ENCODE measurements around the gene ATP4A. TPM values are rescaled to one million over a fixed set of nuclear protein-coding genes. Genes with fewer than 3 reads are reported as not detected.
"Not testable (repeated sequence)": the region's sequence is repeated elsewhere in the genome, so short reads cannot be mapped to it uniquely, and the experiment has no call there.

Gene ATP4A
- polyA plus RNA-seq, 1 donor from 2014 or later = not detected

- Histone ChIP-seq H3K9ac (ENCODE audit: low read length) (no peak overlapping the region), H3F3A (ENCODE audit: insufficient read depth, low read length, poor library complexity, severe bottlenecking) (no peaks in the 10 kb centered on the region), H3K9me2 (ENCODE audit: insufficient read depth, low read length) (no peaks in the 10 kb centered on the region), H4K20me1 (ENCODE audit: insufficient read depth) (no peaks in the 10 kb centered on the region), H3K9me3 (ENCODE audit: low read length) (no peaks in the 10 kb centered on the region), H3K4me2 (ENCODE audit: low read length) (no peak overlapping the region), H2AFZ (ENCODE audit: low read depth, low read length) (no peak overlapping the region), H3K36me3 (ENCODE audit: insufficient read depth, low read length) (no peaks in the 10 kb centered on the region), H3K27me3 (ENCODE audit: insufficient read depth, low read depth, low read length) (no peaks in the 10 kb centered on the region), H3K27ac (ENCODE audit: low read length) (no peak overlapping the region), H3K79me2 (replicated peaks; ENCODE audit: insufficient read depth, low read length) (no peaks in the 10 kb centered on the region), H3K4me3 (ENCODE audit: low read length) (no peak overlapping the region)
- TF ChIP-seq POLR2AphosphoS5 (IDR thresholded peaks at IDR 0.05) (no peak), EZH2 (IDR thresholded peaks at IDR 0.05; ENCODE audit: borderline replicate concordance, insufficient read depth, low read length, poor library complexity, severe bottlenecking) (no peak), EP300 (conservative IDR thresholded peaks at IDR 0.05; ENCODE audit: poor library complexity, severe bottlenecking) (no peak), TAF1 (IDR thresholded peaks at IDR 0.05; ENCODE audit: low read depth) (no peak), RAD21 (conservative IDR thresholded peaks at IDR 0.05) (no peak), MXI1 (conservative IDR thresholded peaks at IDR 0.05; ENCODE audit: poor library complexity, severe bottlenecking) (no peak), SMC3 (conservative IDR thresholded peaks at IDR 0.05; ENCODE audit: poor library complexity) (no peak)
- TF ChIP-seq, protein P1, sequence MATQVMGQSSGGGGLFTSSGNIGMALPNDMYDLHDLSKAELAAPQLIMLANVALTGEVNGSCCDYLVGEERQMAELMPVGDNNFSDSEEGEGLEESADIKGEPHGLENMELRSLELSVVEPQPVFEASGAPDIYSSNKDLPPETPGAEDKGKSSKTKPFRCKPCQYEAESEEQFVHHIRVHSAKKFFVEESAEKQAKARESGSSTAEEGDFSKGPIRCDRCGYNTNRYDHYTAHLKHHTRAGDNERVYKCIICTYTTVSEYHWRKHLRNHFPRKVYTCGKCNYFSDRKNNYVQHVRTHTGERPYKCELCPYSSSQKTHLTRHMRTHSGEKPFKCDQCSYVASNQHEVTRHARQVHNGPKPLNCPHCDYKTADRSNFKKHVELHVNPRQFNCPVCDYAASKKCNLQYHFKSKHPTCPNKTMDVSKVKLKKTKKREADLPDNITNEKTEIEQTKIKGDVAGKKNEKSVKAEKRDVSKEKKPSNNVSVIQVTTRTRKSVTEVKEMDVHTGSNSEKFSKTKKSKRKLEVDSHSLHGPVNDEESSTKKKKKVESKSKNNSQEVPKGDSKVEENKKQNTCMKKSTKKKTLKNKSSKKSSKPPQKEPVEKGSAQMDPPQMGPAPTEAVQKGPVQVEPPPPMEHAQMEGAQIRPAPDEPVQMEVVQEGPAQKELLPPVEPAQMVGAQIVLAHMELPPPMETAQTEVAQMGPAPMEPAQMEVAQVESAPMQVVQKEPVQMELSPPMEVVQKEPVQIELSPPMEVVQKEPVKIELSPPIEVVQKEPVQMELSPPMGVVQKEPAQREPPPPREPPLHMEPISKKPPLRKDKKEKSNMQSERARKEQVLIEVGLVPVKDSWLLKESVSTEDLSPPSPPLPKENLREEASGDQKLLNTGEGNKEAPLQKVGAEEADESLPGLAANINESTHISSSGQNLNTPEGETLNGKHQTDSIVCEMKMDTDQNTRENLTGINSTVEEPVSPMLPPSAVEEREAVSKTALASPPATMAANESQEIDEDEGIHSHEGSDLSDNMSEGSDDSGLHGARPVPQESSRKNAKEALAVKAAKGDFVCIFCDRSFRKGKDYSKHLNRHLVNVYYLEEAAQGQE (IDR thresholded peaks at IDR 0.05; ENCODE audit: borderline replicate concordance) = no peak
- TF ChIP-seq, protein P2, sequence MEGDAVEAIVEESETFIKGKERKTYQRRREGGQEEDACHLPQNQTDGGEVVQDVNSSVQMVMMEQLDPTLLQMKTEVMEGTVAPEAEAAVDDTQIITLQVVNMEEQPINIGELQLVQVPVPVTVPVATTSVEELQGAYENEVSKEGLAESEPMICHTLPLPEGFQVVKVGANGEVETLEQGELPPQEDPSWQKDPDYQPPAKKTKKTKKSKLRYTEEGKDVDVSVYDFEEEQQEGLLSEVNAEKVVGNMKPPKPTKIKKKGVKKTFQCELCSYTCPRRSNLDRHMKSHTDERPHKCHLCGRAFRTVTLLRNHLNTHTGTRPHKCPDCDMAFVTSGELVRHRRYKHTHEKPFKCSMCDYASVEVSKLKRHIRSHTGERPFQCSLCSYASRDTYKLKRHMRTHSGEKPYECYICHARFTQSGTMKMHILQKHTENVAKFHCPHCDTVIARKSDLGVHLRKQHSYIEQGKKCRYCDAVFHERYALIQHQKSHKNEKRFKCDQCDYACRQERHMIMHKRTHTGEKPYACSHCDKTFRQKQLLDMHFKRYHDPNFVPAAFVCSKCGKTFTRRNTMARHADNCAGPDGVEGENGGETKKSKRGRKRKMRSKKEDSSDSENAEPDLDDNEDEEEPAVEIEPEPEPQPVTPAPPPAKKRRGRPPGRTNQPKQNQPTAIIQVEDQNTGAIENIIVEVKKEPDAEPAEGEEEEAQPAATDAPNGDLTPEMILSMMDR (IDR thresholded peaks at IDR 0.05; ENCODE audit: poor library complexity, severe bottlenecking) = no peak
Observed at GRCh38 chr19:35608251-35608650, 44.8 kb upstream of the ATP4A start.

DNA sequence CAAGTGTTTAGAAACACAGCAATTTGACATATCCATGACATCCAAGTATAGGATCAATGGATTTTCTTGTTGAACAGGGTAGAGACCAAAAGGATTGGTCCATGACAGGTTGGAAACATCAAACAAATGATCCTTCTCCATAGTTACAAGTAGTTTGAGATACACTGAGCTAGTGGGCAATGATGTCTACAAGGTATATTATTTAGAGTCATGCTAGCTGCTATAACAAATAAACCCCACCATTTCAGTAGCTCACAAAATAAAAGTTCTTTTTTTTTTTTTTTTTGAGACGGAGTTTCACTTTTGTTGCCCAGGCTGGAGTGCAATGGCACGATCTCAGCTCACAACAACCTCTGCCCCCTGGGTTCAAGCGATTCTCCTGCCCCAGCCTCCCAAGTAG is 44.2 kb upstream of the ATP4A start:
- no peak overlapping the region for H3K4me3 ChIP-seq (ENCODE audit: low read length)
- no peaks in the 10 kb centered on the region for H3K36me3 ChIP-seq (ENCODE audit: insufficient read depth, low read length)
- no peaks in the 10 kb centered on the region for H3K79me2 ChIP-seq (replicated peaks; ENCODE audit: insufficient read depth, low read length)
- no peak overlapping the region for H3K4me2 ChIP-seq (ENCODE audit: low read length)
- no peaks in the 10 kb centered on the region for H3K27me3 ChIP-seq (ENCODE audit: insufficient read depth, low read depth, low read length)
- no peaks in the 10 kb centered on the region for H3K9me2 ChIP-seq (ENCODE audit: insufficient read depth, low read length)
- no peaks in the 10 kb centered on the region for H4K20me1 ChIP-seq (ENCODE audit: insufficient read depth)
- TF ChIP-seq RAD21 (conservative IDR thresholded peaks at IDR 0.05) = no peak
- TF ChIP-seq, protein P2 (IDR thresholded peaks at IDR 0.05; ENCODE audit: poor library complexity, severe bottlenecking) = no peak
- TF ChIP-seq, protein P1 (IDR thresholded peaks at IDR 0.05; ENCODE audit: borderline replicate concordance) = no peak
- no peak for TF ChIP-seq EZH2 (IDR thresholded peaks at IDR 0.05; ENCODE audit: borderline replicate concordance, insufficient read depth, low read length, poor library complexity, severe bottlenecking)
- no peak for TF ChIP-seq POLR2AphosphoS5 (IDR thresholded peaks at IDR 0.05)
- TF ChIP-seq EP300 (conservative IDR thresholded peaks at IDR 0.05; ENCODE audit: poor library complexity, severe bottlenecking) = no peak
- TF ChIP-seq TAF1 (IDR thresholded peaks at IDR 0.05; ENCODE audit: low read depth) = no peak
- TF ChIP-seq SMC3 (conservative IDR thresholded peaks at IDR 0.05; ENCODE audit: poor library complexity) = no peak
- TF ChIP-seq MXI1 (conservative IDR thresholded peaks at IDR 0.05; ENCODE audit: poor library complexity, severe bottlenecking) = no peak
- H3K9ac ChIP-seq (ENCODE audit: low read length) = no peak overlapping the region
- no peak overlapping the region for H3K27ac ChIP-seq (ENCODE audit: low read length)
- H3F3A ChIP-seq (ENCODE audit: insufficient read depth, low read length, poor library complexity, severe bottlenecking) = no peaks in the 10 kb centered on the region
- no peaks in the 10 kb centered on the region for H3K9me3 ChIP-seq (ENCODE audit: low read length)
- H2AFZ ChIP-seq (ENCODE audit: low read depth, low read length) = no peak overlapping the region

DNA sequence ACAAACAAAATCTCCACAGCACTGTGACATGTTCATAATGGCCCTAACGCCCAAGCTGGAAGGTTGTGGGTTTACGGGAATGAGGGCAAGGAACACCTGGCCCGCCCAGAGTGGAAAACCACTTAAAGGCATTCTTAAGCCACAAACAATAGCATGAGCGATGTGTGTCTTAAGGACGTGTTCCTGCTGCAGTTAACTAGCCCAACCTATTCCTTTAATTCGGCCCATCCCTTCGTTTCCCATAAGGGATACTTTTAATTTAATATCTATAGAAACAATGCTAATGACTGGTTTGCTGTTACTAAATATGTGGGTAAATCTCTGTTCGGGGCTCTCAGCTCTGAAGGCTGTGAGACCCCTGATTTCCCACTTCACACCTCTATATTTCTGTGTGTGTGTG is 43.7 kb upstream of the ATP4A start:
- not testable (repeated sequence) for H3K9me2 ChIP-seq (ENCODE audit: insufficient read depth, low read length); H3K27ac ChIP-seq (ENCODE audit: low read length); H3K36me3 ChIP-seq (ENCODE audit: insufficient read depth, low read length); H3K9me3 ChIP-seq (ENCODE audit: low read length); H3K79me2 ChIP-seq (replicated peaks; ENCODE audit: insufficient read depth, low read length); H3K4me2 ChIP-seq (ENCODE audit: low read length); H3F3A ChIP-seq (ENCODE audit: insufficient read depth, low read length, poor library complexity, severe bottlenecking); H3K27me3 ChIP-seq (ENCODE audit: insufficient read depth, low read depth, low read length); H3K4me3 ChIP-seq (ENCODE audit: low read length); H2AFZ ChIP-seq (ENCODE audit: low read depth, low read length); H3K9ac ChIP-seq (ENCODE audit: low read length); H4K20me1 ChIP-seq (ENCODE audit: insufficient read depth)
